Lung (tissue), 12 donors: Measurements from ENCODE around the gene ZNF274. TPM values are rescaled to one million over a fixed set of nuclear protein-coding genes. Genes with fewer than 3 reads are reported as not detected.
"Not testable (repeated sequence)": the region's sequence is repeated elsewhere in the genome, so short reads cannot be mapped to it uniquely, and the experiment has no call there.

Experiments
- ATAC-seq: fragments of 200-7000 bp; cut with Tn5 transposase; one replicate; pipeline ENCODE4 v1.9.1; 2020; ENCODE audit warnings: moderate number of reproducible peaks; ENCODE audit not compliant: insufficient read depth, low FRiP score
- DNase-seq, 3 donors: peaks; one replicate each; pipeline ENCODE4 v3.0.0-alpha.2; 2013 to 2017
- H3K27ac ChIP-seq, 2 donors: one replicate each; pipeline ENCODE4 v1.5.1; 2013; ENCODE audit warnings: mild to moderate bottlenecking in 2 of 2, moderate library complexity in 2 of 2, control low read depth in 1 of 2, inconsistent platforms in 1 of 2, low read depth in 1 of 2, low read length in 1 of 2
- H3K27me3 ChIP-seq, 3 donors: one replicate each; pipeline ENCODE4 v1.5.1; 2013; ENCODE audit warnings: low read length in 2 of 3; ENCODE audit not compliant: control insufficient read depth in 3 of 3, insufficient read depth in 3 of 3
- H3K36me3 ChIP-seq, 4 donors: one replicate each; pipeline ENCODE4 v1.5.1; 2013; ENCODE audit warnings: low read length in 4 of 4, mild to moderate bottlenecking in 1 of 4, moderate library complexity in 1 of 4; ENCODE audit not compliant: control insufficient read depth in 4 of 4, insufficient read depth in 4 of 4
- H3K4me1 ChIP-seq, 5 donors: one replicate each; pipeline ENCODE4 v1.5.1; 2013; ENCODE audit warnings: low read length in 5 of 5, mild to moderate bottlenecking in 2 of 5, moderate library complexity in 1 of 5; ENCODE audit not compliant: control insufficient read depth in 5 of 5, insufficient read depth in 5 of 5
- H3K4me3 ChIP-seq: one replicate; pipeline ENCODE4 v1.5.1; 2013; ENCODE audit warnings: mild to moderate bottlenecking, control low read depth, moderate library complexity
- H3K9ac ChIP-seq, 2 donors: one replicate each; pipeline ENCODE4 v1.5.1; 2013; ENCODE audit warnings: low read length in 2 of 2, control low read depth in 1 of 2; ENCODE audit not compliant: insufficient read depth in 1 of 2
- H3K9me3 ChIP-seq, 4 donors: one replicate each; pipeline ENCODE4 v1.5.1; 2013; ENCODE audit warnings: low read length in 3 of 4, mild to moderate bottlenecking in 1 of 4, moderate library complexity in 1 of 4; ENCODE audit not compliant: control insufficient read depth in 4 of 4, insufficient read depth in 3 of 4
- WGBS, 2 donors: extraction: QIAGEN DNeasy Blood & Tissue Kit; methylation state at CpG; one replicate each; pipeline ENCODE4 v1.1.7; 2013; 5-methylcytosine and 5-hydroxymethylcytosine counted together
- polyA plus RNA-seq, 2 donors: library from polyadenylated mRNA; stranded (reverse); fragments of 200-250 nt; gene quantifications; one replicate each; pipeline ENCODE4 v1.2.1, GENCODE V29; 2013
- total RNA-seq, 2 donors: library from RNA; depleted of rRNA in 1 of 2; stranded (reverse); fragments of >200 nt in 1 of 2; gene quantifications; one replicate each; pipeline ENCODE4 v1.2.1, GENCODE V29; 2014 to 2021
- TF ChIP-seq, protein P1 (sequence below): IDR thresholded peaks from 2 replicates; pipeline ENCODE4 v1.5.1; 2012; ENCODE audit warnings: mild to moderate bottlenecking; ENCODE audit errors: control extremely low read depth, extremely low read depth
- donor health status: control.
- donor health status: control.
- donor health status: Bipolar disorder and iron deficiency.
- donor health status: healthy.
- donor health status: DM: yes; HTN: yes; CAD: no.

ZNF274 gene
- total and polyA plus RNA-seq, 4 donors = 10.2 to 29.6 (median 26.0) TPM

DNA sequence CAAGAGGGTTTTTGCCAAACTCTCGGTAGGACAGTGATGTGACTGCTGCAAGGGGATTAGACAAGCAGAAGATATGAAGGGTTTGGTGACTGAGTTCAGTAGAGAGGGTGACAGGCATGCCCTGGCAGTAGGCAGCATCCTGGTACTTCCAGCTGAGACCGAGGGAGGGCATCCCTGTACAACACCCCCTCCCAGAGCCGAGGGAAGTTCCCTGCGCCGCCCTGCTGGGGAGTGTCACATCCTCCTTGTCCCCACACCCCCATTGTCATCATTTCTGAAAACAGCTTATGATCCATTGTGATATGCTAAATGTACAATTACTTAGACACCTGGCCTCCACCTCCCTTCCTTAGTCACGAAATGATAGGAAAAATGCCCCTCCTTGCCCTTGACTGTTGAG, 60.5 kb downstream of the ZNF274 start:
- no peaks in the 10 kb centered on the region for H3K4me1 ChIP-seq
- TF ChIP-seq, protein P1, sequence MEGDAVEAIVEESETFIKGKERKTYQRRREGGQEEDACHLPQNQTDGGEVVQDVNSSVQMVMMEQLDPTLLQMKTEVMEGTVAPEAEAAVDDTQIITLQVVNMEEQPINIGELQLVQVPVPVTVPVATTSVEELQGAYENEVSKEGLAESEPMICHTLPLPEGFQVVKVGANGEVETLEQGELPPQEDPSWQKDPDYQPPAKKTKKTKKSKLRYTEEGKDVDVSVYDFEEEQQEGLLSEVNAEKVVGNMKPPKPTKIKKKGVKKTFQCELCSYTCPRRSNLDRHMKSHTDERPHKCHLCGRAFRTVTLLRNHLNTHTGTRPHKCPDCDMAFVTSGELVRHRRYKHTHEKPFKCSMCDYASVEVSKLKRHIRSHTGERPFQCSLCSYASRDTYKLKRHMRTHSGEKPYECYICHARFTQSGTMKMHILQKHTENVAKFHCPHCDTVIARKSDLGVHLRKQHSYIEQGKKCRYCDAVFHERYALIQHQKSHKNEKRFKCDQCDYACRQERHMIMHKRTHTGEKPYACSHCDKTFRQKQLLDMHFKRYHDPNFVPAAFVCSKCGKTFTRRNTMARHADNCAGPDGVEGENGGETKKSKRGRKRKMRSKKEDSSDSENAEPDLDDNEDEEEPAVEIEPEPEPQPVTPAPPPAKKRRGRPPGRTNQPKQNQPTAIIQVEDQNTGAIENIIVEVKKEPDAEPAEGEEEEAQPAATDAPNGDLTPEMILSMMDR = no peak
- no peaks in the 10 kb centered on the region for H3K27me3 ChIP-seq
- peaks cover 0 to 88% (median 50%) of the 10 kb centered on the region in 4 donors for H3K9me3 ChIP-seq
- WGBS, 2 donors = 97 to 99% methylated on average over 6 of the region's 6 CpGs
- ATAC-seq (no peak), DNase-seq (no peak)
- H3K27ac ChIP-seq = no peak overlapping the region
- H3K9ac ChIP-seq = no peak overlapping the region
- H3K4me3 ChIP-seq = no peak overlapping the region
- H3K36me3 ChIP-seq = peaks cover 46 to 86% (median 69%) of the 10 kb centered on the region in 4 donors

DNA sequence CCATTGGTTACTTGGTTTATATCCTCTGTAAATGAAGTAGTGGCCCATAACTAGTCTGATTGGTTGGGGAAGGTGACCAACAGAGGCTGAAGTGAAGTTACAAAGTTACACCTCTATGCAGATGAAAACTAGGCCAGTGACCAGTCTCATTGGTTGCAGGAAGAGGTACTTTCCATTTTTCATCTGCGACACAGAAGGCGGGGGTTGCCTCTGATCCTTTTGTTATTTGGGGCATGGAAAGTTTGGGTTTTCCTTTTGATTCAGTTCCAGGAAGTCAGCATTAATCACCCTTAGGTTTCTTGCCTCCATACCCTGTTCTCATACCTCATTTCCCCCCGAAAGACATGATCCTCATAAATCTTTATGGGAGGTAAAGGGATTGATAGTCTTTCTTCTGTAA, 66.0 kb downstream of the ZNF274 start:
- H3K9ac ChIP-seq = no peak overlapping the region
- no peak overlapping the region for H3K4me3 ChIP-seq
- H3K27me3 ChIP-seq = no peaks in the 10 kb centered on the region
- no peaks in the 10 kb centered on the region for H3K4me1 ChIP-seq
- peaks cover 50 to 87% (median 82%) of the 10 kb centered on the region in 4 donors for H3K36me3 ChIP-seq
- no peak for ATAC-seq
- TF ChIP-seq, protein P1 = no peak
- peaks cover 34 to 81% (median 54%) of the 10 kb centered on the region in 4 donors for H3K9me3 ChIP-seq
- H3K27ac ChIP-seq = no peak overlapping the region
- 98 to 99% methylated on average over 3 of the region's 3 CpGs for WGBS, 2 donors
- DNase-seq = no peak

DNA sequence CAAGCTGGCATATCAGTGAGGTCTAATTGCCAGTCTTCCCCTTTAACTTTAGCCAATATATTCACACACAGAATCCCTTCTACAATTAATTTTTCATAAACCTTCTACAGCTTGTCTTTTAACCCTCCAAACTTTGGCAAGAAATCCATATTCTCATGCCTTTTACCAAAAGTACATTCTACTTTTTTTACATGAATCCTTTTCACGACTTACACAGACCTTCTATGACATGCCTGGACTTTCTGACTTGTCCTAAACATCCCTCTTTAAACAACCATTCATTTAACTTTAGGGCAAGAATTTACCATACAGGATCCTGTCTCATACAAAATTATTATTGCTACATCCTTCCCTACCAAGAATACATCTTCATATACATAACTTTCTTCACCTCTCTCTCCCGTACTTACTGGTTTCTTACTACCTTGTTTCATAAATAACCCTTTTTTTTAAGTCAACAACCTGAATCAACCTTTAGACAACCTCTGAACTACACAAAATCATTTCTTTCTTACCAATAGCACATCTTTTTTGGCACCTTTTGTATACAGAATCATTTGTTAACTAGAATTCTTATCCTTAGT, 69.3 kb downstream of the ZNF274 start:
- Histone ChIP-seq H3K9me3 (peaks cover 34 to 78% (median 57%) of the 10 kb centered on the region in 4 donors), H3K4me1 (no peaks in the 10 kb centered on the region), H3K36me3 (peaks cover 32 to 82% (median 78%) of the 10 kb centered on the region in 4 donors), H3K27me3 (no peaks in the 10 kb centered on the region), H3K4me3 (no peak overlapping the region), H3K9ac (no peak overlapping the region), H3K27ac (no peak overlapping the region)
- WGBS, 2 donors = 94 to 97% methylated on average over 2 of the region's 2 CpGs
- DNase-seq (peak in 2 of 3 donors; percentile 39 to 54), ATAC-seq (no peak)
- TF ChIP-seq, protein P1 = no peak

DNA sequence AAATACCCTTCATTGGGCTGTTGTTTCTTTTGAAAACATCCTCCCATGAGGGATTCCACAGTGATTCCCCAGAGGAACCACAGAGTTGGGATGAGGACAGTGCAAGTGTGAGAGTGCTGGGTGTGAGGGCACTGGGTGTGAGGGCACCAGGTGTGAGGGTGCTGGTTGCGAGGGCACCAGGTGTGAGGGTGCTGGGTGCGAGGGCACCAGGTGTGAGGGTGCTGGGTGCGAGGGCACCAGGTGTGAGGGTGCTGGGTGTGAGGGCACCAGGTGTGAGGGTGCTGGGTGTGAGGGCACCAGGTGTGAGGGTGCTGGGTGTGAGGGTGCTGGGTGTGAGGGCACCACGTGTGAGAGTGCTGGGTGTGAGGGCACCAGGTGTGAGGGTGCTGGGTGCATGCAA, 75.4 kb downstream of the ZNF274 start:
- ATAC-seq, H3K27me3 ChIP-seq, H3K9ac ChIP-seq, H3K4me3 ChIP-seq, H3K4me1 ChIP-seq, DNase-seq, H3K27ac ChIP-seq: not testable (repeated sequence)
- WGBS, 2 donors = 91 to 93% methylated on average over 3 to 4 of the region's 4 CpGs
- peaks cover 24 to 91% (median 83%) of the 10 kb centered on the region in 4 donors for H3K36me3 ChIP-seq
- H3K9me3 ChIP-seq = peaks cover 58 to 80% (median 77%) of the 10 kb centered on the region in 4 donors
